CD4-positive, alpha-beta T cell treated with Interferon gamma for 1 hour (primary cell): ENCODE data around the gene NRG3.

Experiments used
- DNase-seq: peaks from one replicate; pipeline ENCODE4 v3.0.0-alpha.2; 2020

Gene NRG3

DNA sequence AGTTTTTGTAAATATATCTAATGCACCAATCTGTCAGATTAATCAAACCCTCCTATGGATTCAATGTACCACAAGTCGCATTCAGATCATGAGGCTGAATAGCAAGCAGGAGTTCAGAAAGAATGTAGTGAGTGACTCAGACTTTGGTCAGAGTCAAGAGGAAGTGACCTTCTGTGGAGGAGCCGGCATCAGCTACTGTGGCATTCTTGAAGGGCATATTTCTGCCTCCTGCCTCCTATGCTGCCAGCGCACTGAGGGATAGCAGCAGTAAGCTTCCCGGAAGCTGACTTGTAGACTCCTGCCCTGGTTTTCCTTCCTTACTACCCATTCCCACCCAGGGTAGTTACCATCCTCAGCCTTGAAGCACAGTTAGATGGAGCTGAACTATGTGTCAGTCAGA lies 867.5 kb downstream of the NRG3 start:
- DNase-seq = no peak

DNA sequence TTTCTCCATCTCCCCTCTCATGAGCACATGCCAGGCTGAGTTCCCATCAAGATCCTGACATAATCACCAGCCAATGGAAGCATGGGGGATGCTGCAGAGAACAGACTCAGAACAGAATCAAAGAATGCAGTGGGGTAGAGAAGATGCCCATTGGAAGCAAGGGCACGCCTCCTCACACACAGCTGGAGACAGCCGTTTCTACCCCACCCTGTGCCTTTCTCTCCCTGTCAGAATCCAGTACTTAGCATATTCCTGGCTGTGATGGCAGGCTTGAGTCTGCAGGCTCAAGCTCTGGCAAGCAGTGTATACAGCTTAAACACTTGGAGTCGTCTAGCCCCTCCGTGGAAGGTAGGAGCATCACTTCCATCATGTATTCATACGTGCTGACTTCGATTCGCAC lies 867.9 kb downstream of the NRG3 start:
- no peak for DNase-seq

DNA sequence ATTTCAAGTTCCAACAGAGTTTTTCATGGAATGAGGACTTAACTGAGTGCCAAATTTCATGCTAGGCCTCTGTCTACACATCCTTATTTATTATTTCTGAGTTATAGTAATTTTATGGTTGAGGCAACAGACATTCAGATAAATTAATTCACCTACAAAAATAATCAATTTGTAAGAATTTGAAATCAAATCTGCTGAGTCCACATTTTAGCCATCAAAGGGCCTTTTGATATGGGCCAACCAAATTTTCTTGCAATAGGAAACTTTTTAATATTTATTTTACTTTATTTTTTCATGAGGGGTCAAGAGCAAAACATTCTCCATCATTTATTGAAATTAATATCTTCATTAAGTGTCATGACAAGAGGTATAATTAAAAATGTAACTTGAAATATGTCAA lies 875.5 kb downstream of the NRG3 start:
- DNase-seq = no peak

DNA sequence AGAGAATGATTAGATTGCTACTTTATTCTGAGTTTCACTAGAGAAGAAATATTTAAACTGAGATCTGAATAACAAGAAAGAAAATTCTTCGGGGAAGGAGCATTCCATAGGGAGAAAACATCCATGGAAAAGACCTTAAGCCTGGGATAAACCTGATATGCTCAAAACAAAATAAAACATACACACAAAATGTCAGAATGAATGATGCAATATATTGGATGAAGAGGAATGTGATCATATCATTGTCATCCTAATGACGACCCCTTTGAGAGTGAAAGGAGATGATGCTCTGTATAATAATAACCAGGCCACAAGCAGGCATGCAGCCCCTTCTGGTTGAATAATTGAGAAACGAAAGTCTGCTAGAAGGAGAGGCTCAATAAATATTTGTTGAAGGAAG lies 882.4 kb downstream of the NRG3 start:
- no peak for DNase-seq

DNA sequence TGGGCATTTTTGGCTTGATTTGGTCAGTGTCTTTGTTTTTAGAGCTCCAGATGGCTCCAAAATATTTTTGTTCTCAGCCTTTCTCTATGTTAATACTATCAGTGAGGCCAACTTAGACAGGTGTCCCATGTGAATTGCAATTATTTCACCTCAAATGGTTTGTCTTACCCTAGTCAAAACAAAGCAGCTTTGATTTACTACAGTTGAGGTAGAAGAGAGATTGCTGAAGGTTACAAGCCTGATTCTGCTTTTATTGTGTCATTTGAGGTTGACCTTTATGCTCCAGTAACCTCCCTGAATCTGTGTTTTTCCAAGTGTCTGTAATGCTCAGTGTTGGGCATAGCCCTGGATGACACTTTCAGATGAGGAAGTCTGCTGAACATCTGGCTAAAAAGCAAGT lies 882.9 kb downstream of the NRG3 start:
- no peak for DNase-seq

DNA sequence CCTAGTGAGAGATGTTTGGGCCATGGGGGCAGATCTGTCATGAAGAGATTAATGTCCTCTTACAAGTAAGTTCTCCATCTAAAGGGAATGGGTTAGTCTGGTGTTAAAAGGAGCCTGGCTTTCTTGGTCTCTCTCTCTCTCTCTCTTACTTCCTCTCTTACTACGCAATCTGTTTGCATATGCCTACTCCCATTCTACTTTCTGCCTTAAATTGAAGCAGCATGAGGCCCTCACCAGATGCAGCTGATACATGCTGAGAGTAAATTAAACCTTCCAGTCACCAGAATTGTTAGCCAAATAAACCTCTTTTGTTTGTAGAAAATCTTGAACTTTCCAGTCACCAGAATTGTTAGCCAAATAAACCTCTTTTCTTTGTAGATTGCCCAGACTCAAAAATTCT lies 884.1 kb downstream of the NRG3 start:
- DNase-seq = no peak

DNA sequence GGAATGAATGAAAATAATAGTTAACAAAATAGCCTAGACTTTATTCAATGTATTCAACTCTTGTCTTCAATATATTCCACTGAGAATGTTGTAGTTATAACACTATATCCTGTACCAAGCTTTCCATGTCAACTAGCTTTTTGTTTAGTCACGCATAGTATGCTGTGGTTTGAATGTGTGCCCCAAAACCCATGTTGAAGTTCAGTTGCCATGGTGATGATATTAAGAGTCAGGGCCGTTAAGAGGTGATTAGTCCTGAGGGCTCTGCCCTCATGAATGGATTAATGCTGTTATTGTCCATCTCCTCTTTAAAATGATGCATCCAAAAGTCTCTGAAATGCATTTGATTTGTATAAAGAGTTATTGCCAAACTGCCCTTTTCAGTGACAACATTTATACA lies 887.6 kb downstream of the NRG3 start:
- no peak for DNase-seq

DNA sequence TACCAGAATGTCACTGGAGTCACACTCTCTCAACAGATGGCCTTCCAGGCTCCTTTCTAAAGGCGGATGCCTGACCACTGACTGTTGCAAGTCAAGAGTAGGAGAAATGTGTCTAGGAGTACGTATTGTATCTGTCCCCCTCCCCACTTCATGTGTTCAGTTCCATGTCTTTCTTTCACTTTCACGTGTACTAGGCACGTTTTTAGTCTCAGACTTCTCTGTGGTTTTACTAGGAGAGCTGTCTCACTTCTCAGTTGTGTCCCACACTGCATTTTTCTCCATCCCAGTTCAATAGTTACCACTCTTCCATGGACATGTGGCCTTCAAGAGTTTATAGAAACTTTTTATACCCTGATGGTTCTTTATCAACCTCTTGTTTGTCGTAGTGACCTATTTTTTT lies 893.0 kb downstream of the NRG3 start:
- DNase-seq = no peak

DNA sequence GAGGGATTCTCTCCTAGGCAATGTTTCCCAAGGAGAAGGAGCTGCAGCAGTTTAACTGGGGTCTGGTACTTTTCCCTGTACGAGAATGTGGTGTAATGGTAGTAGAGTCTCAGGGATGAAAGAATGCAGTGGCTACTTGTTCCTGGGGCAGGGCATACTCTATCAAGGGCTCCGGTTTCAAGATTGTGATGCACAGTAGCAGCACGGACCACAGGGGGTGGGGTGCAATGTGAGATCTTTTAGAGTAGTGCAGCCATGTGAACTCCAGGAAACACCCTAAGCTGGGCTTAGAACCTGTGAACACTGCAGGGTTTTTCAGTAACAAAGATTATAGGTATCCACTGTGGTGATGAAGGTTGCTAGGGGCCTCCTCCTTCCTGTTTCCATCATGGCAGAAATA lies 903.9 kb downstream of the NRG3 start:
- DNase-seq = no peak

DNA sequence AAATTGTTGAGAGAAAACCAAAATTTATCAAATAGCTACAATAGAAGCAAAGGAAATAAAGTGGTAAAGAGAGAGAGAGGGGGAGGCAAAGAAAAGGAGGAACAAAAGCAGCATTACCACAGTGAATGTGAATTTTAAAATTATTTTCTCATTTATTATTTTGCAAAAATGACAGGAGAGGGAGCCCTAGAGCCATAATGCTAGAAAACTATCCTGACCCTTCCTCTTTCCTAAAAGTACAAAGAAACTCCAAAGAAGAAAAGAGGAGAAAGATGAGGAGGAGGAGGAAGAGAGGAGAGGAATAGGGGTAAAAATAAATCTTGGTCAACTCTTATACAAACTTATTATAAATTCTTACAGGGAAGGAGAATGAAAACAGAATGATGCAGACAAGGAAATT lies 921.5 kb downstream of the NRG3 start:
- DNase-seq = no peak

DNA sequence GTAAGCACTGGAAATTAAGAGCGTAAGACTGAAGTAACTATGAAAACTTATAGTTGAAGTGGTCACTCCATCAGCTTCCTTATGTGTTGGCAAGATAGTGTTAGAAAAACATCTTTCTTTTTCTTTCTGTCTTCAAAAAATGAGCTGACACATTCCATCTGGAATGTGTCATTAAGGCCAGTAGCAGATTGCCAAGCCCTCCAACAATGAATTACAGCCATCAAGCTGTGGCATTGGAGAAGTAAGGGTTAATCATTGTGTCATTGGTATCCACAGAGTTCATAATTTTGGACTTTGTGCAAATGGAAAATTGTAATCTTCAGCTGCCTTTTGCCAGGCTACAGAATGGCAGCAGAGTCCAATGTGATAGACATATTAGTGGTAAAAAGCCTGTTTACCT lies 926.3 kb downstream of the NRG3 start:
- DNase-seq = no peak

DNA sequence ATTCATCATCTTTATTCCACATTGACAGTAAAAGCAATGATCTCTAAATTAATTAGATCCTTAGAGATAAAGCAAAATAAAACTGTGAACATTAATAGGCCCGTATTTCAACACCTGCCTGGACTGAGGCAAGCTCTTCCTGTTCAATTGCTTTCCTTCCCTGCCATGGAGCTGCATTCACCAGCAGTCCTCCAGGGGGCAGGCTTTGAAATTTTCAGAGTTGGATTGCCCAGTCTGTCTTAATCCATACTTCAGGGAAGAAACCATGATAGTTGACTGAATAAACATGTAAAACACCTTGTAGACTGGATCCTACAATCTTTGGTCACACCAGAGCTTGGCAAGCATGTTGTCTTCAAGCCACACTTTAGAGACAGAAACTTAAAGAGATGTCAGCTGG lies 936.6 kb downstream of the NRG3 start:
- no peak for DNase-seq

DNA sequence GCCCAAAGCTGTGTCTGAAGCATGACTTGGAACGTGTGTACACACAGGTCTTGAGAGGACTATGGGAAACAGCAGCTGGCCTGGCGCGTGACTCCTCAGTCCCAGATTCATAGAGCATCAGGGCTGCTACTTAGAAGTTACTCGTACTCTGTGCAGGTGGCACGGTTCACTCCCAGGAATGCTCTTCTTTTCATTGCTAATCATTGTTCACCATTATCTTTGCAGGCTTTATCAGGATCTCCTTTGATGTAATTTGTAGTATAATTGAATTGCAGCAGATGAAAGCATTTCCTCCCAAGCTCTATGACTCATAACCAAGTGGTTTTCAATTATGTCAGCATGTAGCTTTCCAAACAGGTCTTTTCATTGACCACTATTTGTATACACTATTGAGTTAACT lies 938.9 kb downstream of the NRG3 start:
- DNase-seq = no peak

DNA sequence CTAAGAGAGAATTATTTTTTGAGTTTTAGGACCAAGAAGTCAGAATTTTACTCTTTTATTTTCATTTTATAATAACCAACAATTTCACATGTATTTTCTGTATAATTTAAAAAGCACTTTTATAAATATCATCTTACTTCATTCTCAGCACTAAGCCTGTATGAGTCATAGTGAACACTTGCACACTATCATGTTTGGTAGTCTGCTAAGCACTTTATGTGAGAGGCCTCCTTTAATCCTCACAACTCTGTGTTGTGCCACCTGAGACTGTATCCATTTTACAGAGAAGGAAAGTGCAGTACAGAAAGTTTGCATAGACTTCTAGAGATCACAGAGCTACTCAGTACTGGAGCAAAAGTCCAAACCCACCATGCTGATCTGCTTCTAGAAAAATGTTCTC lies 939.6 kb downstream of the NRG3 start:
- no peak for DNase-seq

DNA sequence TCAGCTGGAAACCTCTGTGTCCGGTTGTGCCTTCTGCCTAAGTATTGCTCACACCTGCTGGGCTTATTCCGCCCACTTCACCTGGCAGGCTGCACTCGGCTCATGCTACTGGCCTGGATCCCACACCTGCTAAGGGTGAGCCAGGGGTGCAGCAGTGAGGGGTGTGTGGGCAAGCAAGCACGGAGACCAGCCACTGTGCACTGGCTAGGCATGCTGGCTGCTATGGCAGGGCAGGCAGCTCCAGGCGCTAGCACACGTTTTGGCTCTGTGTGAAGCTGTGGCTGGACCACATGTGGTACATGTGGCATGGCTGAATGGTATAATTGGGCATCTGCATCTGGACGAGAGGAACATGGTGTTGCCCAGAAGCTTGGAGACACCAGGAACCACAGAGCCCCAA lies 940.7 kb downstream of the NRG3 start:
- DNase-seq = no peak

DNA sequence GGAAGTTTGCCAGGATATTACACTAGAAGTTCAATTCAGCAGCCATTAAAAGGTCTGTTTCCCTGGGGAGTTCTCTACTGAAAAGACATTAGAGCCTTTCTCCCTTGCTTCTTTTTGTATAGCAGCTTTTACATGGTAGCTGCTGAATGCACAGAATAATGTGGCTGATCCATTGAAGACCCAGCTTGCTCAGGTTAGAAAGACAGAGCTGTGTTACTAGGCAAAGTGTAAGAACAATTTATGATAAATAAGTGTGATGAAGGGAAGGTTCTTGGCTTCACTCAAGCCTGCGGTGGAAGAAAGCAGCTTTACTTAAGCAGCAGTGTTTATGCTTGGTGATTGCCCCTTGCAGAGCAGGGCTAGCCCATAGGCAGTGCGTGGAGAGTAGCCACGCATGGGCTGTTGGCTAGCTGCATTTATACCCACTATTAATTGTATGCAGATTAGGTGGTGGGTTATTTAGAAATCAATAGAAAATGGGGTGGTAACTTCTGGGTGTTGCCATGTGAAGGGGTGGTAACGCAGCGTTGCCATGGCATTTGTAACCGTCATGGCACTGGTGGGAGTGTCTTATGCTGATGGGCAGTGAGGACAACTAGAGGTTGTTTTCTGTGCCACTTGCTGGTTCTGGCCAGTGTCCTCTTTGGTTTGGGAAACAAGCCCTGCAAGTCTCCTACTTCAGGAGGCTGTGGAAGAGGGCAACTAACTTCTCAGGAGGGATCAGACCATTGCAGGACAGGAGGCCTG lies 942.9 kb downstream of the NRG3 start:
- DNase-seq = no peak

DNA sequence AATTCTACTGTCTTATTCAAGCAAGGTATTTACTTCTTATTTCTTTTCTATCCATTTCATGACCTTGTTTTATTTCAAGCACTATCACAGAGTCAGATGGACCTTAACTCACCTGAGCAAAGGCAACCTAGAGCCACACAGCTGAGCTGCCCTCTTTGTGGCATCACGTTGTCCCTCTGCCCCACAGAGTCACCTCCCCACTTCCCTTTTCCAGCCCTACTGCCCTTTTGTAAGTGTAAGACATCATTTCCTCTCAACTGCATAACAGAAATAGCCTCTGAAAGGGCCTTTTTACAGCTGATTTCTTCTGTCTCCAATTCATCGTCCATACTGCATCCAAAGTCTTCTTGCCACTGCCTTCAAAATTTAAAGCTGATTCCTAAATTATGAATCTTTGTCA lies 946.0 kb downstream of the NRG3 start:
- DNase-seq = no peak

DNA sequence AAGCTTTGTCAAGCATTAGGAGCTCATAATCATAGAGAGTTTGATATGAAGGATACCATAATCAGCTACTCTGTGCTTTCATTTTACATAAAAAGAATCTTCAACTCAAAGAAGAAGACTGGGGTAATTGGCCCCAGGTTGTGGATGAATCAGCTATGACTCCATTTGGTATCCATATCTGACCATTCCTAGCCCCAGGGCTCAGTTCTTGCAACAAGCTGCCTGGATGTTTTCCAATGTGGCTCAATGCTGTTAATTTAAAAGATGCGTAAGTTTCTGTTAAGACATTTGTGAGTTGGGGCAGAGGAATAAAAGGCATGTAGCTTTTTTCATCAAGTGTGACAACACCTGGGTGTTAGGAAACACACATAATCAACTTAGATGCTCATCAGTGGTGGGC lies 951.1 kb downstream of the NRG3 start:
- no peak for DNase-seq

DNA sequence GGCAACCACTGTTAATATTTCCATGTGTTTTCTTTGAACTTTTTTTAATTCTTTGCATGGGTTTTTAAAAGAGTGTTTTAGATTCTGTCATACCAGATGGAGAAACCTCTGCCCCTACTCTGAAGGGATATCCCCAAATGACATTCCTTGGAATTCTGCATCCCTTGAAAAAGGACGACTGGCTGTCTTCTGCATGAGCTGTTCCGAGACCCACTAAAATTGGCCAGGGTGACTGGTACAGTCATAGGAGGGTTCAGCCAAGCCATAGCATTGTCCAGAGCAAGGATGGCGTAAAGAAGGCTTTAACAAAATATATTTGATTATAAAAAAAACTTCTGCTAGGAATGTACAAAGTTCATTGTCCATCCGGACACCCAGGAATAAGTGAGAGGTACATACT lies 952.9 kb downstream of the NRG3 start:
- DNase-seq = no peak

DNA sequence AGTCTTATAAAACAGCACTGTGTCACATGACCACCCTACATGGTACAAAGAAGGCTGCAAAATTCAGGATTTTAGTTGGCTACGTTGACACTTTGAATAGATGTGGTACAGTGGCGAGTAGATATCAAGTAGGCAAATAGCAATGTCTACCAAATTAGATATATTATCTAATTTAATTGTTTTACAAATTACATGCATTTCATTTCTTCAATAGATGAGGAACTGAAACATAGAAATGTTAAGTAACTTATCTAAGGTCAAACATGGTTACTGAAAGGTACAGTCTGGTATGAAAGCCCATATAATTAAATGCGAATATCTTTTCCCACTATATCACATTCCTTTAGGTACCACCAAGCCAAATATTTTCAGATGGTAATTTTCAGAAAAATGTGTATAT lies 972.2 kb downstream of the NRG3 start:
- no peak for DNase-seq

DNA sequence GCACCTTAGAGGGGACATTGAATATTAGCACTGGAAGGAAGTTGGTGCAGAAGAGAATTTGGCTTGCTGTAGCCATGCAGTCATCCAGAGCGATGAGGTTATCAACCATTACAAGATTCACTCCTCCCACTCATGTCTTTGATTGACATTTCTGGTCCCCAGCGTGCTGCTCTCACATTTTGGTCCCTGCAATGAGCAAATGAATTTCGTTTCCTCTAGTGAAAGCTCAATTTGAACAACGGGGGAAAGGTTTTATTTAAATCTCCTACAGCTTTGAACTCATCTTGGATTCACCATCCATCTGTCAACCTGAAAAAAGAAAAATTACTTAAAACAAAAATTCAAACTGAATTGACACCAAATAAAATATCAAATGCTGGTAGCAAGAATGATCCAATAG lies 975.2 kb downstream of the NRG3 start:
- no peak for DNase-seq

DNA sequence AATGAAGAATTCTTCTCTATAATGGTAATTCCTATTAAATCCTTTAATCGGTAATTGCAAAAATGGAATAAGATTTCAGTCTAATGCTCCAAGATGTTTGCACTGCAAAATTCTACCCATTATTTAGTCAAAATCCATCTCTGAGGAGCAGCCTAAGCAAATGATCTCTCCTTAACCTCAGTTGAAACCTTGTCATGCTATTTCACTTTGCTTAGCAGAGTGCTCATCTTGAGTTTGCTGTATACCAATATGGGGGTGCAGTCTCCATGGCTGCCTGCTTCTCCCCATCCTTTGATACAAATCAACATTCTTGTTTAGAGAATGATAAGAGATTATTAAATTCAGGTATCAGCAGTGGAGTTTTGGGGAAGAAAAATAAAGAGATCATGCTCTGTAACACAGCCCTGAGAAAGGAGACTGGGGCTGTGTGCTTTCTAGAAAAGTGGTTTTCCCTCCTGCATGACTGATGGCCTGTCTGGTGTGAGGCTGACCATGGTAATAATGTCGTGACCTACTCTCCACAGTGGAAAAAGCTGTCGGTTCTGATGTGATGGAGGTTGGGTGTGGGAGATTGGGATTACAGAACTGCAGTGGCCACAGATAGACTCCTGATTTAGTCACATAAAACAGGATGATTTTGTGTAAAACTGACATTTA lies 982.1 kb downstream of the NRG3 start:
- DNase-seq = no peak

DNA sequence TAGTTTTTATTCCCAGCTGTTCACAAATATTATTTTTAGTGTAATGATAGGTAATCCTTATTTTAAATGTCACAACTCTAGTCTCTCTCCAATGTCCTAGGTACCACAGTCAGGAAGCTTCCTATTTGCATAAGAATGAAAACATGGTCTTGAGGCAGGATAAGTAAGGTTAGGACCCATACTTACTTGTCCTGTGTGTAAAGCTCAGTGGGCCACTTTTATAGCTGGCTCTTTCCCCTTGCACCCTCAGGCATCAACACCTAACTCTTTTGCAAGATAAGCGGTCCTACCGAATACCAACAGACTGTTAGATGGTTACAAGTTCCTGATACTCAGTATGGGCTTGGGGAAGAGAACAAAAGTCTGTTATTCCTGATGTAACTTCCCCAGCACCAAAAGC lies 986.9 kb downstream of the NRG3 start:
- DNase-seq = no peak

DNA sequence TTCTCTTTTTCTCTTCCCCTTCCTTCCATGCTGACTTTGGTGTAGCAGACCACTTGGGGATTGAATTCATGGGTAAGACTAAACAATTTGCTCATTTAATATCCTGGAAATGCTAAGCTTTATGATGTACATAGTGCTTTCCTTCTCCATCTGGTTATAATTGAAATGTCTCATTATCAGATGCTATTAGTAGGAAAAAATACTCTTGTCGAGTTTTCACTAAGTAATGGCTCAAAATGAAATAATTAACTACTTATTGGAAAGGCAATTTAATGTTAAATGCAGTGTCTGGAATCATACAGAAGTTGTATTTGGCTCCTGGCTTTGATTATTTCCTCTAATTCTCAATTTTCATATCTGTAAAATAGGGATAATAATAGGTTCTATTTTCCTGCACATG lies 990.4 kb downstream of the NRG3 start:
- DNase-seq = no peak

DNA sequence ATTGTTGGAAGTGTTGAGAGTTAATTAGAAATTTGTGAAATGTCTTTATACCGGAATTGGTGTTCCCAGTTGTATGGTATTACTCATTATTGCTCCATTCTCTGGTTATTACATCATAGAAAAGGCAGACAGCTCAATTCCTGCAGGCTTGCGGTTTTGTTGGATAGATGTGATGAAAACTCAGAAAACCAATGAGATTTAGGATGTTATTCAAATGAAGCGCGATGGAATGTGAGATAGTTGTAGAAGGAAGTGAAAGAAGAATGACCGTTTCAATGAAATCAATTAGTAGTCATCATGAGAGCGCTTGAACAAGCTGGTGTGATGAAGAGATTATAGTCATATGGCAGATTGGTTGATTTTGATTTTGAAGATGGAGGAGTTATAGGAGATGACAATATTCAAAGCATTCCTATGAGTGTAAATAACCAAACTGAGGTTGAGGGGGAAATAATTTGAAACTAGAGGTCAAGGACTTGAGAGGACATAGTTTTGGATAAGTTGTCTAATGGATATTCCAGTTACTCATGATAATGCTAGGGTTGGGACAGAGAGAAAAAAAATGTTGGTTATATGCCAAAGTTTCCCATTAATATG lies 991.5 kb downstream of the NRG3 start:
- DNase-seq = no peak
